Mesothelial cell of epicardium (in vitro differentiated cells): ENCODE results near the gene PTPRH. TPM values are rescaled to one million over a fixed set of nuclear protein-coding genes. Genes with fewer than 3 reads are reported as not detected.
"Not testable (repeated sequence)": the region's sequence is repeated elsewhere in the genome, so short reads cannot be mapped to it uniquely, and the experiment has no call there.

Experiments
- DNase-seq, 2 experiments: peaks; one replicate each; pipeline ENCODE4 v3.0.0; 2021; ENCODE audit warnings: low spot score in 2 of 2; ENCODE audit not compliant: unreplicated experiment in 2 of 2
- H3K27ac Mint-ChIP-seq: 2 replicates; pipeline ENCODE4 v1.8.0; 2021; ENCODE audit warnings: mixed read lengths
- H3K27me3 Mint-ChIP-seq: 2 replicates; pipeline ENCODE4 v1.8.0; 2021; ENCODE audit warnings: low read depth, mixed read lengths
- H3K36me3 Mint-ChIP-seq: 2 replicates; pipeline ENCODE4 v1.8.0; 2021; ENCODE audit warnings: mixed read lengths
- H3K4me1 Mint-ChIP-seq: 2 replicates; pipeline ENCODE4 v1.8.0; 2021; ENCODE audit warnings: mixed read lengths
- H3K4me3 Mint-ChIP-seq: 2 replicates; pipeline ENCODE4 v1.8.0; 2021; ENCODE audit warnings: mild to moderate bottlenecking, moderate library complexity, mixed read lengths
- H3K9me3 Mint-ChIP-seq: 2 replicates; pipeline ENCODE4 v1.8.0; 2021; ENCODE audit warnings: mixed read lengths
- CTCF ChIP-seq: fragments of 200-600 bp; sonication (generic); IDR thresholded peaks from one replicate; pipeline ENCODE4 v1.5.0; 2021; ENCODE audit warnings: antibody characterized with exemption; ENCODE audit not compliant: unreplicated experiment
- total RNA-seq: library from RNA; stranded (reverse); gene quantifications from 3 replicates; pipeline ENCODE4 v1.2.1, GENCODE V29; 2021

PTPRH gene
- total RNA-seq, 1 donor from 2014 or later: 10.4 TPM

DNA sequence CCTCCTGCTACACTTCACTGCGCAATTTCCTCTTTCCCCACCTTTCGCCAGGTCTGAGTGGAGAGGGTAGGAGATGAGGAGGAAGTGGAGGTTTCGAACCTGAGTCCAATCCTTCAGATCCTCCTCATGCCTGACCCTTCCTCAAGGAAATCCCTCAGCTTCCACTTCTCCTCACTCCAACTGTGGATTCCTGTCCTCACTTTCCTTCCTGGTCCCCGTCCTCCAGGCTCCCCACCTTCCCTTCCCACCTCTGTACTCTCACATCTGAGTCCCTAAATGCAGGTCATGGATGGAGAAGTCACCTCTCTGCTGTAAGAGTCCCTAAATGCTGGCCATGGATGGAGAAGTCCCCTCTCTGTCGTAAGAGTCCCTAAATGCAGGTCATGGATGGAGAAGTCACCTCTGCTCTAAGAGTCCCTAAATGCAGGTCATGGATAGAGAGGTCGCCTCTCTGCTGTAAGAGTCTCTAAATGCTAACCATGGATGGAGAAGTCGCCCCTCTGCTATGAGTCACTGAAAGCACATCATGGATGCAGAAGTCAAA is 16.2 kb upstream of the PTPRH start:
- Mint-ChIP-seq H3K4me1 (peaks cover 3% of the 10 kb centered on the region), H3K27me3 (no peaks in the 10 kb centered on the region), H3K4me3 (no peak overlapping the region), H3K27ac (no peak overlapping the region), H3K9me3 (peaks cover 7% of the 10 kb centered on the region), H3K36me3 (peaks cover 14% of the 10 kb centered on the region)
- DNase-seq: no peak
- TF ChIP-seq CTCF: no peak

DNA sequence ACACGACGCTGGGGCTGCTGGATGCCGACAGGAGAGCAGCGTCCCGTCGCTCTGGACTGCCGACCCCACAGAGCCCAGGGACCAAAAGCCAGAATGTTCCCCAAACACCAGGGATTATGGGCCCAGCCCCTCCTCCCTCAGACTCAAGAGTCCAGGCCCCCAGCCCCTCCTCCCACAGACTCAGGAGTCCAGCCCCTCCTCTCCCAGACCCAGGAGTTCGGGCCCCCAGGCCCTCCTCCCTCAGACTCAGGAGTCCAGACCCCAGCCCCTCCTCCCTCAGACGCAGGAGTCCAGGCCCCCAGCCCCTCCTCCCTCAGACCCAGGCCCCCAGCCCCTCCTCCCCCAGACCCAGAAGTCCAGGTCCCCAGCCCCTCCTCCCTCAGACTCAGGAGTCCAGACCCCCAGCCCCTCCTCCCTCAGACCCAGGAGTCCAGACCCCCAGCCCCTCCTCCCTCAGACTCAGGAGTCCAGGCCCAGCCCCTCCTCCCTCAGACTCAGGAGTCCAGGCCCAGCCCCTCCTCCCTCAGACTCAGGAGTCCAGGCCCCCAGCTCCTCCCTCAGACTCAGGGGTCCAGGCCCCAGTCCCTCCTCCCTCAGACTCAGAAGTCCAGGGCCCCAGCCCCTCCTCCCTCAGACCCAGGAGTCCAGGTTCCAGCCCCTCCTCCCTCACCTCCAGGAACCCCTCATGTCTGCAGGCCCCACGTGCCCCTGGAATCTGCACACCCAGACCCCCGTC is 15.5 kb upstream of the PTPRH start:
- not testable (repeated sequence) for H3K4me1 Mint-ChIP-seq, H3K4me3 Mint-ChIP-seq, H3K27me3 Mint-ChIP-seq, H3K27ac Mint-ChIP-seq, DNase-seq
- peaks cover 17% of the 10 kb centered on the region for H3K36me3 Mint-ChIP-seq
- H3K9me3 Mint-ChIP-seq: peaks cover 11% of the 10 kb centered on the region

GRCh38 chr19:55224038-55224665 is 14.9 kb upstream of the PTPRH start:
- Mint-ChIP-seq H3K27ac (no peak overlapping the region), H3K36me3 (peaks cover 17% of the 10 kb centered on the region), H3K27me3 (no peaks in the 10 kb centered on the region), H3K4me3 (no peak overlapping the region), H3K4me1 (peaks cover 3% of the 10 kb centered on the region), H3K9me3 (peaks cover 11% of the 10 kb centered on the region)
- DNase-seq: no peak
- TF ChIP-seq CTCF: no peak

DNA sequence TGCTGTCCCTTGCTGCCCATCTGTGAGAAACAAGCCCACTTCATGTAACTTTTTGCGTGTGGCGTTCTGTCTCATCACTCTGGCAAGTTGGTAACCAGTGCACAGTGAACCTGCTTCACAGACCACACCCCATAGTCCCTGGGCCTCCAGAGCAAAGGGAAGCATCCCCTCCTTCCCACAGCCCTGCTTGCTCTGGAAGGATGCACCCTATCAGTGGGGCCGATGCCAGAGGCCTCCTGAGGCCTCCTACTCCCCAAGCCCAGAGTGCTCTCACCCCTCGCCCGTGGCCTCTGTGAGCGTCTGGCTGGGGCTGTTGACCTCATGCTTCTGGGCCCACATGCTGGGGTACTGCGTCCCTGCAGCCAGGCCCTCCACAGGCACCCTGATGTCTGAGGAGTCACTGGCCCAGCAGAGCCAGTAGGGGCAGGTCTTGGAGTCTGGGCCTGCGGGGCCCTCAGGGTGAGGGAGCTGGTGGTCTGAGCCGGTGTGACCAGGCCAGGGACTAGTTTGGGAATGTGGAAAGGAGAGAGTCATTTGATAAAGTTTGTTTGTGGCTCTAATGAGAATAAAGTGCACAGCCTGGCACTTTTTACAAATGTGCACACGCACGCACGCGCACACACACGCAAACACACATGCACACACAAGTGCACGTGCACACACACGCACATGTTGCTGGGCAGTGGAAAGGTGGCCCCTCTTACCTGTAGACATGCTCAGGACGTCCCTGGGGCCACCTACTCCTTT is 14.2 kb upstream of the PTPRH start:
- no peak overlapping the region for H3K4me3 Mint-ChIP-seq
- TF ChIP-seq CTCF: no peak
- no peak for DNase-seq
- peaks cover 11% of the 10 kb centered on the region for H3K9me3 Mint-ChIP-seq
- peaks cover 3% of the 10 kb centered on the region for H3K4me1 Mint-ChIP-seq
- peaks cover 17% of the 10 kb centered on the region for H3K36me3 Mint-ChIP-seq
- no peaks in the 10 kb centered on the region for H3K27me3 Mint-ChIP-seq
- H3K27ac Mint-ChIP-seq: no peak overlapping the region

GRCh38 chr19:55220525-55220924 is 11.2 kb upstream of the PTPRH start:
- no peak for DNase-seq
- peaks cover 14% of the 10 kb centered on the region for H3K9me3 Mint-ChIP-seq
- H3K4me1 Mint-ChIP-seq: peaks cover 11% of the 10 kb centered on the region
- H3K36me3 Mint-ChIP-seq: peaks cover 7% of the 10 kb centered on the region
- no peak for TF ChIP-seq CTCF
- H3K27ac Mint-ChIP-seq: no peak overlapping the region
- H3K27me3 Mint-ChIP-seq: peaks cover 9% of the 10 kb centered on the region
- no peak overlapping the region for H3K4me3 Mint-ChIP-seq
